ENCODE results near the gene PRSS8.

The PRSS8 gene

GRCh38 chr16:31084584-31085302 lies 50.8 kb downstream of the PRSS8 start:
- in situ Hi-C loops (cut with MboI; ENCODE audit: low sequenced_read_pairs), result no loop called here

- in situ Hi-C loops (cut with MboI; ENCODE audit: low sequenced_read_pairs), result no loop called here
These were observed 51.5 kb downstream of the PRSS8 start for GRCh38 chr16:31083981-31084380.

- in situ Hi-C loops (cut with MboI; ENCODE audit: low sequenced_read_pairs), result no loop called here
These were observed 52.0 kb downstream of the PRSS8 start for GRCh38 chr16:31083556-31083955.

- in situ Hi-C loops (cut with MboI; ENCODE audit: low sequenced_read_pairs), result no loop called here
These were observed 52.4 kb downstream of the PRSS8 start for GRCh38 chr16:31083081-31083480.

GRCh38 chr16:31082368-31083045 lies 53.0 kb downstream of the PRSS8 start:
- in situ Hi-C loops (cut with MboI; ENCODE audit: low sequenced_read_pairs), result no loop called here
